ENCODE results near the gene ZNF331.

DNA sequence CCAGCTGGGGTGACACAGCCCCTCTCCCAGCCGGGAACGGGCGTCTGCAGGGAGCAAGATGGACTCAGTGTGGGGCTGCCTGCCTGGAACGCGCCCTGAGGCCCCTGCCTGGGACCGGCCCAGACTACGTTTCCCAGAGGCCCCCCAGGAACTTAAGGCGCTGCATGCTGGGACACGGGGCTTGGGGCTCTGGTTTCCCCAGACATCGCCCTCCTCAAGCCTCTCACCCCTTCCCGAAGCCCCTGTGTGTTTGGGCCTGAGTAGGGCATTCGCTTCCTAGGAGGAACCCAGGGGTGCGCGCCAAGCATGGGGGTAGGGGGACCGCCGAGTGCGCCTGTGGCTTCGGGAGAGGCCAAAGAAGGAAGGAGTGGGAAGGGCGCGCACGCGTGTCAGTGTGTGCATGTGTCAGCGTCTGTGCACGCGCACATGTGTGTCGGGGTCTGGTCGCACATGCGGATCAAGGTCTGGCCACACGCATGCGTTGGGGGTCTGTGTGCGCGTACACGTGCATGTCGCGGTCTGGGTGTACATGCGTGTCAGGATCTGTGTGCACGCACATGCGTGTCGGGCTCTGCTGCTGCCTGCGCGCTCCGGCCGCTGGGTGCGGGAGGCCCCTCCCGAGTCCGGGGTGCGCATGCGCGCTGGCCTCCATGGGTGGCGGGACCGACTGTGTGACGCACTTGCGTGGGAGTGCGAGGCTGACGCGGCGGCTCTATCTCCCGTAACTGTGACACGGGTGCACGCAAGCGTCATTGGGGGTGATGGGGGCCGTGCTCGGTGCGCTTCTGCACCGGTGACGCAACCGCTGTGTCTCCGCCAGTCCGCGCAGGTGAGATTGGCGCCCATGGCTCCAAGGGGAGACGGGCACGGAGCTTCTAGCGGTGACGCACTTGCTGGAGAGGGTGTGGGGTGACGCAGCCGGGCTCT is 16.2 kb downstream of the ZNF331 start:
- peak; percentile 26; the same call in 1 of the 2 replicates for TF ChIP-seq POLR2AphosphoS5 (IDR thresholded peaks at IDR 0.05; ENCODE audit: low read depth, low read length)
- TF ChIP-seq, protein P1, sequence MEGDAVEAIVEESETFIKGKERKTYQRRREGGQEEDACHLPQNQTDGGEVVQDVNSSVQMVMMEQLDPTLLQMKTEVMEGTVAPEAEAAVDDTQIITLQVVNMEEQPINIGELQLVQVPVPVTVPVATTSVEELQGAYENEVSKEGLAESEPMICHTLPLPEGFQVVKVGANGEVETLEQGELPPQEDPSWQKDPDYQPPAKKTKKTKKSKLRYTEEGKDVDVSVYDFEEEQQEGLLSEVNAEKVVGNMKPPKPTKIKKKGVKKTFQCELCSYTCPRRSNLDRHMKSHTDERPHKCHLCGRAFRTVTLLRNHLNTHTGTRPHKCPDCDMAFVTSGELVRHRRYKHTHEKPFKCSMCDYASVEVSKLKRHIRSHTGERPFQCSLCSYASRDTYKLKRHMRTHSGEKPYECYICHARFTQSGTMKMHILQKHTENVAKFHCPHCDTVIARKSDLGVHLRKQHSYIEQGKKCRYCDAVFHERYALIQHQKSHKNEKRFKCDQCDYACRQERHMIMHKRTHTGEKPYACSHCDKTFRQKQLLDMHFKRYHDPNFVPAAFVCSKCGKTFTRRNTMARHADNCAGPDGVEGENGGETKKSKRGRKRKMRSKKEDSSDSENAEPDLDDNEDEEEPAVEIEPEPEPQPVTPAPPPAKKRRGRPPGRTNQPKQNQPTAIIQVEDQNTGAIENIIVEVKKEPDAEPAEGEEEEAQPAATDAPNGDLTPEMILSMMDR (IDR thresholded peaks at IDR 0.05), result no peak
- peak; percentile 47; the same call in 1 of the 2 replicates for TF ChIP-seq TCF7L2 (IDR thresholded peaks at IDR 0.05; ENCODE audit: low read depth, low read length)

Data from Panc1 (cell line).